ENCODE measurements around the gene CCDC88B.
A peak's percentile ranks its signal among the peaks of the same experiment; 100 is the strongest.

- peak; percentile 32 for TF ChIP-seq CTCF (IDR thresholded peaks at IDR 0.05; ENCODE audit: low read depth, low read length, missing input control)
- TF ChIP-seq, protein P1, sequence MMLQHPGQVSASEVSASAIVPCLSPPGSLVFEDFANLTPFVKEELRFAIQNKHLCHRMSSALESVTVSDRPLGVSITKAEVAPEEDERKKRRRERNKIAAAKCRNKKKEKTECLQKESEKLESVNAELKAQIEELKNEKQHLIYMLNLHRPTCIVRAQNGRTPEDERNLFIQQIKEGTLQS (IDR thresholded peaks at IDR 0.05), result peak; percentile 19
- TF ChIP-seq MAX (IDR thresholded peaks at IDR 0.05), result no peak
- TF ChIP-seq EGR1 (IDR thresholded peaks at IDR 0.05; ENCODE audit: low read depth in 2 of 2), result no peak
- TF ChIP-seq RAD21 (IDR thresholded peaks at IDR 0.05), result peak; percentile 60 to 71
- TF ChIP-seq TAF1 (conservative IDR thresholded peaks at IDR 0.05), result no peak
- TF ChIP-seq HNF4G (IDR thresholded peaks at IDR 0.05), result no peak
These were observed 21.8 kb upstream of the CCDC88B start, which contains the start of gene PRDX5 for GRCh38 chr11:64317961-64318765.

Measured in liver (tissue), 3 donors.